DOHH2 (cell line): ENCODE results near the gene TMCC3.

ENCODE experiments used
- EZH2phosphoT487 ChIP-seq: fragments of 200-600 bp; sonication (generic); IDR thresholded peaks from 2 replicates; pipeline ENCODE4 v1.6.1; 2017; ENCODE audit warnings: borderline replicate concordance, mild to moderate bottlenecking, antibody characterized with exemption, low read length, moderate library complexity, mixed read lengths
- TF ChIP-seq, protein P1 (sequence below): fragments of 200-600 bp; sonication (generic); IDR thresholded peaks from one replicate; pipeline ENCODE4 v1.5.1; 2014; ENCODE audit warnings: antibody characterized with exemption, mild to moderate bottlenecking, low read depth, low read length; ENCODE audit not compliant: poor library complexity, severe bottlenecking

DNA sequence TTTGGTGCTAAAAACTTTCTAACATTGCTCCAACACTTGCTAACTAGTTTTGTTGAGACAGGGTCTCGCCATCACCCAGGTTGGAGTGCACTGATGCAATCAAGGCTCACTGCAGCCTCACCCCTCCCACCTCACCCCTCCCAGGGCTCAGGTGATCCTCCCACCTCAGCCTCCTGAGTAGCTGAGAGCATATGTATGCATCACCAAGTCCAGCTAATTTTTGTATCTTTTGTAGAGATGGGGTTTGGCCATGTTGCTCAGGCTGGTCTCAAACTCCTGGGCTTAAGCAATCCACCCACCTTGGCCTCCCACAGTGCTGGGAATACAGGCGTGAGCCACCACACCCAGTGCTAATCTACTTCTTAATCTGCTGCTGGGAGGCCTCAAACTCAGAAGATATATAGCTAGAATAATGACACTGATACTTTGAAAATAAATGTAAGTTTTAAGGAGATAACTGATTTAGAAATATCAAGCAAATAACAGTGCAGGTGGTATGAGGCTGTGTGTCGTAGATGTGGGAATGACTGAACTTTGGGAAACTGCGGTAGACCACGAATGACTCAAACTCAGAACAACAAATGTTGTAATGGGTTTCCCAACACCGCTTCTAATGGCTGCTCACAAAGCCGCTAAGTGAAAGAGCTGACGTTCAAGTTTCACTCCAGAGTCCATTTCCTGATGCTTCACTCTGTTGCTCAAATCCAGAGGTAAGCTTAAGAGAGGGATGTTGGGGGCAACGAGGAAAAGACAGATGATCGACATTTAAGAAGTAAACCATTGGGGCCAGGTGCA, 10.0 kb downstream of the TMCC3 start:
- TF ChIP-seq, protein P1, sequence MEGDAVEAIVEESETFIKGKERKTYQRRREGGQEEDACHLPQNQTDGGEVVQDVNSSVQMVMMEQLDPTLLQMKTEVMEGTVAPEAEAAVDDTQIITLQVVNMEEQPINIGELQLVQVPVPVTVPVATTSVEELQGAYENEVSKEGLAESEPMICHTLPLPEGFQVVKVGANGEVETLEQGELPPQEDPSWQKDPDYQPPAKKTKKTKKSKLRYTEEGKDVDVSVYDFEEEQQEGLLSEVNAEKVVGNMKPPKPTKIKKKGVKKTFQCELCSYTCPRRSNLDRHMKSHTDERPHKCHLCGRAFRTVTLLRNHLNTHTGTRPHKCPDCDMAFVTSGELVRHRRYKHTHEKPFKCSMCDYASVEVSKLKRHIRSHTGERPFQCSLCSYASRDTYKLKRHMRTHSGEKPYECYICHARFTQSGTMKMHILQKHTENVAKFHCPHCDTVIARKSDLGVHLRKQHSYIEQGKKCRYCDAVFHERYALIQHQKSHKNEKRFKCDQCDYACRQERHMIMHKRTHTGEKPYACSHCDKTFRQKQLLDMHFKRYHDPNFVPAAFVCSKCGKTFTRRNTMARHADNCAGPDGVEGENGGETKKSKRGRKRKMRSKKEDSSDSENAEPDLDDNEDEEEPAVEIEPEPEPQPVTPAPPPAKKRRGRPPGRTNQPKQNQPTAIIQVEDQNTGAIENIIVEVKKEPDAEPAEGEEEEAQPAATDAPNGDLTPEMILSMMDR: no peak
- TF ChIP-seq EZH2phosphoT487: no peak
